GM18502 (cell line): ENCODE results near the gene NT5C3B.

Source experiments
- ATAC-seq: cut with Tn5 transposase; IDR thresholded peaks from one replicate; pipeline ENCODE4 v1.9.1; 2021; ENCODE audit warnings: mild to moderate bottlenecking; ENCODE audit not compliant: unreplicated experiment, poor library complexity

Gene NT5C3B

DNA sequence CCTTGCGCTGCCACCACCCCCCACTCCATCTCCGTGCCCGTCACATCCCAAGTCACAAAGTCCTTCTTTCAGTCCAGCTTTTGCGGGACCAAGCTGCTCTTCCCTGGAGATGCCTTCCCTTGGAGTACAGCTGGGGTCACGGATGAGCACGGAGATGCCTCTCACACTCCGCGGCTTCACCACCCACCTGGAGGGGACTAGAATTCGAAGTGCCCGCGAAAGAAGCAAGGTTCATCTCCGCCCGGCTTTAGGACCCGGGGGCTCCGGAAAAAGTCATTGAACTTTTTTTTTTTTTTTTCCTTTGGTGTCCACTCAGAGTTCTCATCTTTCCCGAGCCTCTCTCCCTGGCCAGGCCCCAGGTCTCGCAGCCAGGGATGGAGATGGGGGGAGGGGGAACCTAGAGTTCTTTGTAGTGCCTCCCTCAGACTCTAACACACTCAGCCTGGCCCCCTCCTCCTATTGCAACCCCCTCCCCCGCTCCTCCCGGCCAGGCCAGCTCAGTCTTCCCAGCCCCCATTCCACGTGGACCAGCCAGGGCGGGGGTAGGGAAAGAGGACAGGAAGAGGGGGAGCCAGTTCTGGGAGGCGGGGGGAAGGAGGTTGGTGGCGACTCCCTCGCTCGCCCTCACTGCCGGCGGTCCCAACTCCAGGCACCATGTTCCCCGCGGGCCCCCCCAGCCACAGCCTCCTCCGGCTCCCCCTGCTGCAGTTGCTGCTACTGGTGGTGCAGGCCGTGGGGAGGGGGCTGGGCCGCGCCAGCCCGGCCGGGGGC lies 23.5 kb downstream of the NT5C3B start, which contains the start of gene FKBP10:
FKBP10 (plus strand) TSS at position 624 of the 771 bp plus-strand sequence; CDS start at position 655, 31 bp downstream.
- no peak for ATAC-seq

DNA sequence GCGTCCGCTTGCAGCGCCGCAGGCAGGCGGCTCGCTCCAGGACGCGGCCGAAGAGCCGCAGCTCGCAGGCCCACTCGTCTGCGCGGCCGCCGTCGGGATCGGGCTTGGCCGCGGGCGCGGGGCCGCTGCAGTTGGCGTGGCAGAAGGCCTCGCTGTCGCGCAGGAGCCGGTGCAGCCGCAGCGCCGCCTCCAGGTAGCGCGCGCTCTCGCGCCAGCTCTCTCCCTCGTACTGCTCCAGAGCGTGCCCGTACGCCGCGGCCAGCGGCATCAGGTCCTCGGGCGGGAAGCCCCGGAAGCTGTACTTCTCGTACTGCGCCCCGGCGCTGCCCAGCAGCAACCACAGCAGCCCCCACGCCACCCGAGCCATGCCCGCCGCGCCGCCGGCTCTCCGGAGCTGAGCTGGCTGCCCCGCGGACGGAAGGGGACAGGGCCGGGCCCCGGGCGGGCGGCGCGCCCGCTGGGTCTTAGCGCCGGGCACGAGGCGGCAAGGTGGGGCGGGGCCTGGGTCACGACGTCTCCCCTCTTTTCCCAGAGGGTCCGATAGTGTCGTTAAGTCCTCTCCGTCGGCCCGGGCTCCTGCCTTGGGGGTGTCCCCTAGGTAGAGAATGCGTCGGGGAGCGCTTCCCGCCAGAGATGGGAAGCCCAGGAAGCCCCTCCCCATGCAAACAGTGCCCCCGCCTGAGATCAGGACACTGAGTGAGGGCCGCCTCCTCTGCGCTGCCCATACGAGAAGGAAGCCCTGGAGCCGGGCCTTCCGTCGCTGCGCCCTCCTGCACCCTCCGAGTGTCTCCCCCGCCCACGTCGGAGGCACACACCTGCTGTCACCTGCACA lies 24.3 kb downstream of the NT5C3B start, which contains the start of gene P3H4:
P3H4 (minus strand) TSS at position 401 of the 832 bp plus-strand sequence; CDS start at position 367, 34 bp downstream.
- ATAC-seq: peak; percentile 60

DNA sequence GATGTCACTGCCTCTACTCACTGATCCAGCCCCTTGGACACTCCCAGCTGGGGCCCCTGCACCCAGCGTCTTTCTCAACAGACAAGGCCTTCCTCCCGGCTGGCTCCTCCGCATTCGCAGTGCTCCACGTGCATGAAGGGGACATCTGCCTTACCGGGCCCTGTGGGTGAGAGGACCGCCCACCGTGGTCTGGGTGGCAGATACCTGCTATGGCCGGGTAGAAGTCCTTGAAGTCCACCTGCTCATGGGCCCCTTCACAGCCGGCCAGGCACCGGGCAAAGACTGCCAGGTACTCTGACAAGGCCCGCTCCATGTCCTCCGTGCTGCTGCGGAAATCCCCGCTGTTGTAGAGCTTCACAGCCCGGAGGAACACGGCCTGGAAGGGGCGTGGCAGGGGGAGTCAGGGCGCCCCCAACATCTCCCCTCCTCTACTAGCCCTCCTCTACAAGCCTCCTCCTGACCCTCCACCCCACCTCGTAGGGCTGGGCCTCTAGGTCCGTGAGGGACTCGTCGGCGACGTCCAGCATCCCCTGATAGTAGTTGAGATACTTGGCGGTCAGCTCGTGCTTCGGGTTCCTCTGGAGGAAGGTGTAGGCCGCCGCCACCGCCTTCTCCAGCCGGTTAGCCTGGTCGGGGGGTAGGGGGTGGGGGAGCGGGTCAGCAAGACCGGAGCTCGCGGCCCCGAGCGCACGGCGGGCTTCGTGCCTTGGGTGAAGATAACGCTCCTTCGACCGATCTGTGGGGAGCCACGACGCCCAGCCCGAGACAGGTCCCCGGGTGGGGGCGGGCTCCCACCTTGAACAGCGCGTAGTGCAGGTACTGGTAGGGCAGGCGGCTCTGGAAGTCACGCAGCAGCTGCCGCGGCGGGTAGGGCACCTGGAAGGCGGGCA lies 25.1 kb downstream of the NT5C3B start:
- ATAC-seq: no peak

DNA sequence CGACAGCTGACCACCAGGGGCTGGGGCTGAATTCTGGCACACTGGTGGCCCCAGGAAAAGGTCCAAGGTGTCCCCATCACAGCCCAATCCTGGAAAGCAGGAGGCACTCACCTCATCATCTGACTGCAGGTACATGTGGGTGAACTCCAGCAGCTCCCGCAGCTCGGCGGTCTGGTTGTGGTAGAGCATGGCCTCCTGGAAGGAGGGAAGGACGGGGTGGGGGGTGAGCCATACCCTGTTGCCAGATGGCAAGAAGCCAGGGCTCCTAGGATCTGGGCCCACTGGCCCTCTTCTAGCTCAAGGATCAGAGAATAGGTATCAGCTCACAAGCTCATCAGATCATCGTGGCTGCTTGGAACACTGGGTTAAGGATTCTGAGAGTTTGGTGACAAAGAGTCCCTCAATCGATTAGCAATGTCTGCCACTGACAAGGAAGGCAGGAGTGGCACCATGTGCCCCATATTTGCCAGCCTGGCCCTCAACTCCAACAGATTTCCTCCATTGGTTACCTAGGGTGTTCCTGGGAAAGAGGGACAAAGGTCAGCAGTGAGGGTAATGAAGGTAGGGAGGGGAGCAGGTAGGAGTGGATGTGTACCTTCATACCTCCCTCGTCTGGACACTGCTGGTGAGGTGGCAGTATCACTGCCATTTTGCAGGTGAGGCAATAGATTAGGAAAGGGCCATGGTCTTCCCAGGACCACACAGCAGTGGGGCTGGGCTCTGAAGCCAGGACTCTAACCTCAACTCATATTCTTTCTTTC lies 29.2 kb downstream of the NT5C3B start:
- no peak for ATAC-seq

DNA sequence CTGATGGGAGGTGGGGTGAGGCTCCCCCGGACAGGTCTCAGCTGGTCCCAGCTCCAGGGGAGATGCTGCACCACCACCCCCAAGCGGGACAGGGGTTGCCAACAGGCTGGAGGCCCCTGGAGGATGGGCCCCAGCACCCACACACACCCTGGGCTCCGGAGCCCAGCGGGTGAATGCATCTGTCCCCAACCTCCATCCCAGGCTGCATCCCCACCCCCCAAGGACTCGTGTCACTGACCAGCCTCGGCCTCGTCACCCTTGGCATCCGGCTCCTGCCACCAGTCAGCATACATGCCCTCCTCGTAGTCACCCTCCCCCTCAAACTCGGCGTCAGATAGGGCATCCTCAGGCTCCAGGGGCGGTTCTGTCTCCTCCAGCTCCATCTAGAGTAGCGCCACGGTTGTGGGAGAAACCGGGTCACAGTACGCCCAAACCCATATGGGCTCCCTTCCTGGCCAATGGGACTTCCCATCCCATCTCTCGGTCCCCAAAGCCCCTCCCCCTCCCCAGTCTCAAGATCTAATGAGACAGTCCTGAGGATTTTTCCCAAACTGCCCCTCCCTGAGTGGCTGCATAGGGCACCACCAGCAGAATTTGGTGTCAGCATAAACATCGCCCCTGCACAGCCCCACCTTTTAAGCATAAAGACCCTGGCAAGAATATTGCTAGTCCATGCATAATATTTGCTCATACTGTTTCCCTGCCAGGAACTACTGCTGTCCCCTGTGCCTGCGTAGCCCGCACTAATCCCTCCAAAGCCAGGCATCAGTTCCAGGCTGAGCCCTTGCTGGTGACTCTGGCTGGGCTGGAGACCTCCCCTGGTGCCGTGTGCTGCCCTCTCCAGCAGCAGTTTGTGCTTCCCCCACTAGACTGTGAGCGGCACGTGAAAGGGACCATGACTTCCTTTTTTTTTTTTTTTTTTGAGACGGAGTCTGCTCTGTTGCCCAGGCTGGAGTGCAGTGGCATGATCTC lies 32.7 kb downstream of the NT5C3B start:
- no peak for ATAC-seq

DNA sequence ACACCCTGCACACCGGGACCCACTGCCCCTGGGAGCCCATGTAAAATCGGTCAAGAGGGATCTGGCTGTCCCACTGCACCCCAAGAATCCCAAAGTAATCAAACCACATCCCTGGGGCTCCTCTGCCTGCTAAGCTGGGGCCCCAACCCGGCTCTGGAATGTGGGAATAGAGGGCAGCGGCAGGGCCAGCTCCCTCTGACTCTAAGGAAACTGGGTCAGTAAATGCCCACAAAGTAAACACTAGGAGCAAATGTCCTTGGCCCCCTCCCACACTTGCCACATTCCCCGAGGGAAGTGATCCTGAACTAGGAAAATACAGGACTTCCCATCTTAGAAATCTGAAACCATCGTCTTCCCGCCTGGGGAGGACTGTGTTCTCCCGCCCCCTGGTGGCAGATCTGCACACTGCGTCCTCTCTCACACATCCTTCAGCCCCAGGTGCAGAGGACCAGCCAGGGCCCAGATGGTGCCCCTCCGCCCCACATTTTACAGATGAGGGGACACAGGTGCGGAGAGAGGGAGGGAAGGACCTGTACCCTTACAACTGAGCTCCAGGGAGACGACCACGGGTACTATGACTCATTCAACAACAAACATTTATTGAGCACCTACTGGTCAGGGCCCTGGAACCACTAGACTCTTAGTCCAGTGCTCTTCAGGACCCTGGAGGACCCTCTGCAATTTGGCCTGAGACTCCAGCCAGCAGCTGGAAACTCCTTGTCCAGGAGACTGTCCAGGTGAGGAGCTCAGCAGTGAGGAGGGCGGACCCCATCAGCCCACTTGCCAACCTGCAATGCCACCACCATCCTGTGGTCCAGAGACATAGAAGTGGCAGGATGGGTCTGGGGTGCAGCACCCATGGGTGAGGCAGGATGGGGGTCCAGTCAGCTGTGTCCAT lies 34.4 kb downstream of the NT5C3B start:
- no peak for ATAC-seq

DNA sequence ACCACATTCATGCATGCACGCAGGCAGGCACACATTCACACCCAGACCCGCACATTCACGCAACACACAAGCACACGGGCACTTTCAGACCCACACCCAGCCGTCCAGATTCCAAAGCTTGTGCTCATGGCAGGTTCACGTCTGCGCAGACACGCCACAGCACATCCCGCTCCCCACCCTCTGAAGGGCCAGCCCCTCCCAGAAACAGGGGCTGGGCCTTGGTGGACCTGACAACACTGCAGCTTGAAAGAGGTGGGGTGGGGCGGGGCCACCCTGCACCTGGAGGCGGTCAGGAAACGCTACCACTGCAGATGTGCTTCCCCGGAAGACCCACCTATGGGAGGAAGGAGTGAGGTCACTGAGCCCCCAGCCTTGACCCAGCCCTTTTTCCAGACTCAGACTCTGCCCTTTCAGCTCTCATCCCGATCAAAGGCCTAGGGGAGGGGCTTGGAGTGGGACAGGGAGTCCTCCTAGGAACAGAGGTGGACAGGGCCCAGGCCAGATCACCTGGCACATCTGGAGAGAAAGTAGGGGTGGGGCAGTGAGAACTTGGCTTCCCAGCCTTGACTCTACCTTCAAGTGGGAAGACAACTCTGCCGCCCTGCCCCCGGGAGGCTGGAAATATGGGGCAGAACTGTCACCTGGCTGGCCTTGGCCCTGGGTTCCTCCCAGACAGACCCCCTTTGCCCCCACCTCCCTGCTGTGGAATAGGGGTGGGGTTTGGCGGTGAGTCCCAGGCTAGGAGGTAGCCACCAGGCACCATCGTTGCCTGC lies 35.2 kb downstream of the NT5C3B start:
- no peak for ATAC-seq

DNA sequence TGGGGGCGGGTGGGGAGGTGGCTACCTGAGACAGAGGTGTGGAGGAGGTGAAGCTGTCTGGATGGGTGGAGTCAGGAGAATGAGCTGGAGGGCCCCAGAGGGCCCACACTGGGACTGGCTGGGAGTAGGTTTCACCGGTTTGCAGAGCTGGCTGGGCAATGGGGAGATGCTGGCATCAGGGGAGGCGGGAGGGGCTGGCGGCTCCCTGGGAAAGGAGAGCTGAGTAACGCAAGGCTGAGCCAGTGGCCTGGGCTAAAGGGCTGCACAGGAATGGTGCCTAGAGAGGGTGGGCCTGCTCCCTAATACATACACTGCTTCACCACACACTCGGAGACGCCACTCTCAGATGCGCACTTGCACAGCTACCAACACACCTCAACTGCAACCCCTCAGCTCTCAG lies 36.7 kb downstream of the NT5C3B start:
- ATAC-seq: no peak

DNA sequence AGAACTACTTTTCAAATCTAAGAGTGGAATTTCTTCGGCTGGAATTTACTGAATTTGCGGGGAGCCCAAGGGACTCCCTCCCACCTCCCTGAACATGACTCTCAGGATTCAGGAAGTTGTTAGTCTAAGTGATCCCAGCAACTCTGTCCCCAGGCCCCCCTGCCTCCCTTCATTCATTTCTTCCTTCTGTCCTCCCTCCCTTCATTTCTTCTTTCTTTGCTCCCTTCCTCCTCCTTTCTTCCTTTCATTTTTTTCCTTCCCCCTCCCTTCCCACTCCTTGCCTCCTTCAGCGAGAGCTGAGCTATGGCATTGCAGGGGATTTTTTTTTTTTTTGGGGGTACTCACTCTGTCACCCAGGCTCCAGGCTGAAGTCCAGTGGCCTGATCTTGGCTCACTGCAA lies 38.7 kb downstream of the NT5C3B start:
- ATAC-seq: no peak

DNA sequence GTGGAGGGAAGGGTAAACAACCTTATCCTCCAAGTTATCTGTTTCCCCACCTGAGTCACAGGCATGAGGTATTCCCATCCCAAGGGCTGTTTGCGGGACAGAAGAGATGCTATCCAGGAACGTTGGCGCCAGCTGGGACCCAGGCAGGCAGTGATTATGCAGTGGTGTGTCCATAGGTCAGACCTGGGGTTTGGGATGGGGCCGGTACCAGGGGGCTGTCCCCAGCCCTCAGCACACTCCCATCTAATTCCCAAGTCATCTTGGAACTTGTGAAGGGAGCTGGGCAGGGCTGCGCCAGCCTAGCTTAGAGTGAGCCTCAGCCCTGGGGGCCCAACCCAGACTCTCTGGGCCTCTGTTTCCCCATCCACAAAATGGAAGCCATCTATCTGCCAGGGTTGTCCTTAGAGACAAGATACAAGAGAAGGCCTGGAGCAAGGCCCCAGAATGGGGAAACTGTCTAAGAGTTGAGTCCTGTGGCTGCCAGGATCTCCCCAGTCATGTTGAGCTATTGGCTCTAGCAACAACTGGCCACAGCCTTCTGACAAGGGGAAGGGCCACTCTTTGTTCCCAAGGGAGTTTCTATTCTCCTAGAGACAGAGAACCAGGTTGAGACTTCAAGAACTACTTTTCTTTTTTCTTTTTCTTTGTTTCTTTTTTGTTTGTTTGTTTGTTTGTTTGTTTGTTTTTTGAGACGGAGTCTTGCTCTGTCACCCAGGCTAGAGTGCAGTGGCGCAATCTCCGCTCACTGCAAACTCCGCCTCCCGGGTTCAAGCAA lies 39.7 kb downstream of the NT5C3B start:
- no peak for ATAC-seq

DNA sequence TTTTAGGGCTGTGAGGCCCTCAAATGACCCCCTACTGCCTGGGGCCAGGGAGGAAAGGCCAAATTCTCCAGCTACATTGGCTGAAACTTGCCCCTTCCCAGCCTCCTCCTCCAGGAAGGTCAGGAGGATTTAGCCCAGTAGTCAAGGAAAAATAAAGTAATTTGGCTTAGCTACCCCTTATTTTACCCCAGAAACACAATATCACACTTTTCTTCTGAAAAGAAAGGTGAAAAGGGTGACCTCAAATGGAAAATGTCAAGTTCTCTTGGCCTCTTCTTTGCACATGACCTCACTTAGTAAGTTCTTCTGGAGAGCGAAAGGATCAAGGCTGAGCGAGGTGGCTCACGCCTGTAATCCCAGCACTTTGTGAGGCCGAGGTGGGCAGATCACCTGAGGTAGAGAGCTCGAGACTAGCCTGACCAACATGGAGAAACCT lies 41.5 kb downstream of the NT5C3B start:
- no peak for ATAC-seq

DNA sequence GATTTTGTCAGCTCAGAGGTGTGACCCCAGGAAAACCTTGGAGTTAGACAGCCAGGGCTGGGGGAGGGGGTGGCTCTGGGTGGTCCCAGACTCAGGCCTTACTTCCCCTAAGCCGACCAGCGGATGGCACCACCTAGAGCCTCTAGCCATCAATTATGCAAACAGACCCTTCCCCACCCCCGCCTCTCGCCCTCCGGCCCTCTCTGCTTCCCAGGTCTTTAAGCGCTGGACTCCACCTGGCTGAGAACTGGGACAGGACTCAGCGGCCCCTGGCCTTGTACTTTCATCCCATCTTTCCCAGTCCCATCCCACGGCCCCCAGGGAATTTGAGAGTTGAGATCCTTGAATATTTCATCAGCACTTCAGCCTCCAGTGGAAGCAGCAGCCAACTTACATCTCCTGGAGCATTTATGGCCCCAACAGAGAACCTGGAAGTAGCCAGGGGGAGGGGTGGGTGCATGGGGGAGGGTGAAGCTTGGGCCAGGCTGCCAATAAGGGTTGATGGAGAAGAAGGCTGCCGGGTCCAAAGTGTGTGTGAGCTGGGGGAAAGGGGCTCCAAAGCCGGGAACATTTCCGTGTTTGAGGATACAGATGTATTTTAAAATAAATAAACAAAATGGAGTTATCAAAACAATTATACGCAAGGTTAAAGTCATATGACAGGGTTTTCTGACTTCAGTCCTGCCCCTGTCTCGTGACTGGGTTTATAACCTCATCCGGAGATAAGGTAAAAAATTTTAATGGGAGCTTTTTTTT lies 42.1 kb downstream of the NT5C3B start:
- no peak for ATAC-seq

DNA sequence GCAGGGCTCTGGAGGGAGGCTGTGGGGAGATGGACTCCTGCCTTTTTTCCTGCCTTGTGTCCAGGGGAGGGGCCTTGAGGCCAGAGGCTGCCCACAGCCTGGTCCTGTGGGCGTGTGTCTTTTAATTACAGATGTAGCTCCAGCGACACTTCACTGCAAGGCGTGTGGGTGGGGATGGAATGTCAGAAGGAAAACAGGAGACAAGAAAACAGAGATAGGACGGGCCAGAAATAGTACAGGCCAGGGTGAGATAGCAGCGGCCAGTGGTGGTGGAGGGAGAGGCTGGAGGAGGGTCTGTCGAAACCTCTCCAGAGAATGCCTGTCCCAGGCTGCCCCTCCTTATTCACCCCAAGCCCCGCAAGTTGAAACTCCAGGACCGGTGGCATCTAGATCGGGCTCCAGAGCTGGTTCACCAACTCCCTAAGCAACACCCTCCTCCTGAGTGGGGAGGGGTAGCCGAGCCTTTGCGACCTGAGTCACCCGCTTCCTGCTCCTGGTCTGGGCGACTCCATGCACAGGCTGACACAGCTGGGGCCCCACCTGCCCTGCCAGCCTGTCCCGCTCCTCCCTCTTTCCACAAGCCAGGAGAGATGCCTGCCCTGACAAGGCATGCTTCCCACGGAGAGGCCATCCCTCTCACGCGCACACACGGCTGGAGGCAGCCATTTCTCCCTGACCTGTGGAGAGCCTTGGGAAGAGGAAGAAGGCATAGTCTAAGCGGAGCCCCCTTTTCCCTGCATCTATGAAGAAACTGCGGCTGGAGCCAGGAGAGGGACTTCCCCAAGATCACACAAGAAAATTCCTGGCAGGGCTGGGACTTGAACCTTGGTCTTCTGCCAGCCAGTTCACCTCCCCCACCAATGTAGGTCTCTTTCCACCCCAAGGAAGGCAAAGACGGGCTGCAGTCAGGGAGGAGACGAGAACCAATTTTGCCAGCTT lies 42.9 kb downstream of the NT5C3B start:
- ATAC-seq: no peak

DNA sequence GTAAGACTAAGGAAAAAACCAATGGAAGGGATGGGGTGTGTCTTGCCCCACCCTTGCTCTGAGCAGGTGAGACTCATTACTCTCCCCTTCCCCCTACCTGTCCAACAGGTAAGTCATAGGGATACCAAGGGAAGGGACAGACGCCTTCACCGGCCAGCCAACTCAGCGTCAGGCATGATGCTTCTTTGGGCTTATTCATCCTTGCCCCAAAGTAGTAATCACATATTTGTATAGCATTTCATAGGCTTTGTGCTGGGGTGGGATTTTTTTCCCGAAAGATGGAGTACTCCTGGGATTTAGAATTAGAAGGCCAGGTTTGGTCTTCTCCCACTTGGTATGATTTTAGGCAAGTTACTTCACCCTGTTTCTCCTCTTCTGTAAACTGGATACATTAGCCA lies 49.0 kb downstream of the NT5C3B start:
- no peak for ATAC-seq
